Activated T-cell treated with anti-CD3 and anti-CD28 coated beads, Interleukin-2, amount 50 U/mL, for 24 hours (primary cell): Measurements from ENCODE around the gene PRLH.

Source experiments
- DNase-seq: peaks from one replicate; pipeline ENCODE4 v3.0.0-alpha.2; 2020
- H3K27ac Mint-ChIP-seq: 2 replicates; pipeline ENCODE4 v1.8.0; 2020; ENCODE audit warnings: mild to moderate bottlenecking, mixed read lengths
- H3K27me3 Mint-ChIP-seq: 2 replicates; pipeline ENCODE4 v1.8.0; 2020; ENCODE audit warnings: mixed read lengths
- H3K36me3 Mint-ChIP-seq: 2 replicates; pipeline ENCODE4 v1.8.0; 2020; ENCODE audit warnings: low read depth, mixed read lengths
- H3K4me1 Mint-ChIP-seq: 2 replicates; pipeline ENCODE4 v1.8.0; 2020; ENCODE audit warnings: low read depth, mixed read lengths
- H3K4me3 Mint-ChIP-seq: 2 replicates; pipeline ENCODE4 v1.8.0; 2020; ENCODE audit warnings: mild to moderate bottlenecking, moderate library complexity, mixed read lengths
- H3K9me3 Mint-ChIP-seq: 2 replicates; pipeline ENCODE4 v1.8.0; 2020; ENCODE audit warnings: mixed read lengths

The PRLH gene

DNA sequence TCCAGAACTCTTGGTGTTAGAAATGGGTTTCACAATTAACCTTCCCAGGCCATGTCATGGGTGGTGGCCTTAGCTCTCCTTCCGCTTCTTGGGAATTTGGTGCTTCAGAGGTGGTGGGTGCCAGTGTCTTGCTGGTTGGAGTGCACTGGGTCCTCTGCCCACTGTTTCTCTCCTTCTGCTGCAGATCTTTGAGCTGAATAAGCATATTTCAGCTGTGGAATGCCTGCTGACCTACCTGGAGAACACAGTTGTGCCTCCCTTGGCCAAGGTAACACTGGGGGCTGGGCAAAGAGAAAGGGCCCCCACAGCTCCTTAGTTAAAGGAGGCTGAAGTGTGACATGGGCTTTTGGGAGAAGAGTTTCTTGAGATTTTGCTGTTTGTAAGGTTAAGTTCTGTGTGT, 32.0 kb upstream of the PRLH start:
- Mint-ChIP-seq H3K9me3 (no peaks in the 10 kb centered on the region), H3K36me3 (no peaks in the 10 kb centered on the region), H3K27ac (no peak overlapping the region), H3K27me3 (no peaks in the 10 kb centered on the region), H3K4me3 (no peak overlapping the region), H3K4me1 (no peaks in the 10 kb centered on the region)
- DNase-seq, result no peak

GRCh38 chr2:237535385-237536082, 30.8 kb upstream of the PRLH start:
- H3K27me3 Mint-ChIP-seq, result no peaks in the 10 kb centered on the region

GRCh38 chr2:237536083-237536415, 30.3 kb upstream of the PRLH start:
- H3K4me1 Mint-ChIP-seq, result no peaks in the 10 kb centered on the region
- H3K27me3 Mint-ChIP-seq, result no peaks in the 10 kb centered on the region
- H3K4me3 Mint-ChIP-seq, result no peak overlapping the region
- no peak for DNase-seq
- no peaks in the 10 kb centered on the region for H3K9me3 Mint-ChIP-seq
- H3K27ac Mint-ChIP-seq, result no peak overlapping the region
- no peaks in the 10 kb centered on the region for H3K36me3 Mint-ChIP-seq

More at GRCh38 chr2:237535385-237536082, 30.8 kb upstream of the PRLH start:
- Mint-ChIP-seq H3K4me1 (no peaks in the 10 kb centered on the region), H3K9me3 (no peaks in the 10 kb centered on the region), H3K4me3 (no peak overlapping the region), H3K36me3 (no peaks in the 10 kb centered on the region), H3K27ac (no peak overlapping the region)
- no peak for DNase-seq

DNA sequence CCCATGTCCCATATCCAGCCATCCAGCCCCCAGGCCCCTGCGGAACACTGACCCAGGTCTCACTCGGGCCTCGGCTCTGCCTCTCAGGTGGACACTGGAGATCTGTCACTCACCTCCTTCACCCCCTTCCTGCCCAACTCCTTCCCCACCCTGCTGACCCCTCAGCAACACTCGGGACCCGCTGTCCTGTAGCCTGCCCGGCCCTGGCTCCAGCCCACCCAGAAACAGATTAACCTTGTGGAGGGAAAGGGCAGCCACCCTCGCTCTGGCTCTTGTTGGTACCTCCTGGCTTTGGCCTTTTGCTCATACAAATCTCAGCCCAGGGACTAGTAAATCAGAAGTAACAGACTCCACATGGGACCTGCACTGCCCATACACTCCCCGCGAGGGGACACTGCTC, 29.8 kb upstream of the PRLH start:
- Mint-ChIP-seq H3K27me3 (no peaks in the 10 kb centered on the region), H3K4me1 (no peaks in the 10 kb centered on the region), H3K36me3 (no peaks in the 10 kb centered on the region), H3K9me3 (no peaks in the 10 kb centered on the region), H3K27ac (no peak overlapping the region), H3K4me3 (no peak overlapping the region)
- DNase-seq, result no peak

- no peak overlapping the region for H3K27ac Mint-ChIP-seq
- DNase-seq, result no peak
- H3K27me3 Mint-ChIP-seq, result no peaks in the 10 kb centered on the region
- no peaks in the 10 kb centered on the region for H3K4me1 Mint-ChIP-seq
- no peaks in the 10 kb centered on the region for H3K9me3 Mint-ChIP-seq
- H3K36me3 Mint-ChIP-seq, result no peaks in the 10 kb centered on the region
- H3K4me3 Mint-ChIP-seq, result no peak overlapping the region
These were observed 28.2 kb upstream of the PRLH start for GRCh38 chr2:237538001-237538720.

- Mint-ChIP-seq H3K4me1 (no peaks in the 10 kb centered on the region), H3K4me3 (no peak overlapping the region), H3K27me3 (no peaks in the 10 kb centered on the region), H3K9me3 (no peaks in the 10 kb centered on the region), H3K36me3 (no peaks in the 10 kb centered on the region), H3K27ac (no peak overlapping the region)
- DNase-seq, result no peak
These were observed 27.5 kb upstream of the PRLH start for GRCh38 chr2:237538901-237539300.

GRCh38 chr2:237539681-237540080, 26.7 kb upstream of the PRLH start:
- no peak overlapping the region for H3K4me3 Mint-ChIP-seq

DNA sequence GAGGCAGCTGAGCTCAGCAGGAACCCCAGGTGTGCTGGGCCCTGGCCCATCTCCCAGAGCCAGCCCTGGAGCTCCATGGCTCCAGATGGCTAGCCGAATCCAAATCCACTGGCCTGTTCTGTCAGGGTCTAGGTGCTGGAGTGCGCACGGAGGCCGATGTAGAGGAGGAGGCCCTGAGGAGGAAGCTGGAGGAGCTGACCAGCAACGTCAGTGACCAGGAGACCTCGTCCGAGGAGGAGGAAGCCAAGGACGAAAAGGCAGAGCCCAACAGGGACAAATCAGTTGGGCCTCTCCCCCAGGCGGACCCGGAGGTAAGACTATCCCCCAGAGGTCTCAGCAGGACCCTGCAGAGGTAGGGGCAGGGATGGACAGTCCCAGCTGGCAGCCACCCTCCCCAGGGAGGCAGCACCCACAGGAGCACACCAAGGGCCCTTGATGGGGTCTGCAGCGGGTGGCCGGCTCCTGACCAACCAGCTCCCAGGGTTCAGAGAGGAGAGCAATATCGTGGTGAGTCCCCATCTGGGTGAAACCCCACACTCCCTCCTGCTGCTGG, 26.1 kb upstream of the PRLH start:
- Mint-ChIP-seq H3K27ac (no peak overlapping the region), H3K4me3 (no peak overlapping the region), H3K9me3 (no peaks in the 10 kb centered on the region), H3K4me1 (no peaks in the 10 kb centered on the region), H3K36me3 (no peaks in the 10 kb centered on the region), H3K27me3 (no peaks in the 10 kb centered on the region)
- DNase-seq, result no peak

More at GRCh38 chr2:237539681-237540080, 26.7 kb upstream of the PRLH start:
- H3K36me3 Mint-ChIP-seq, result no peaks in the 10 kb centered on the region
- DNase-seq, result no peak
- no peaks in the 10 kb centered on the region for H3K27me3 Mint-ChIP-seq
- H3K27ac Mint-ChIP-seq, result no peak overlapping the region
- no peaks in the 10 kb centered on the region for H3K4me1 Mint-ChIP-seq
- no peaks in the 10 kb centered on the region for H3K9me3 Mint-ChIP-seq

- H3K27me3 Mint-ChIP-seq, result no peaks in the 10 kb centered on the region
These were observed 25.6 kb upstream of the PRLH start for GRCh38 chr2:237540823-237541222.

GRCh38 chr2:237541243-237541642, 25.1 kb upstream of the PRLH start:
- no peaks in the 10 kb centered on the region for H3K27me3 Mint-ChIP-seq
- no peak overlapping the region for H3K27ac Mint-ChIP-seq
- no peaks in the 10 kb centered on the region for H3K4me1 Mint-ChIP-seq
- H3K4me3 Mint-ChIP-seq, result no peak overlapping the region
- H3K9me3 Mint-ChIP-seq, result no peaks in the 10 kb centered on the region
- DNase-seq, result no peak
- no peaks in the 10 kb centered on the region for H3K36me3 Mint-ChIP-seq

More at GRCh38 chr2:237540823-237541222, 25.6 kb upstream of the PRLH start:
- H3K4me3 Mint-ChIP-seq, result no peak overlapping the region
- no peaks in the 10 kb centered on the region for H3K36me3 Mint-ChIP-seq
- no peak for DNase-seq
- no peaks in the 10 kb centered on the region for H3K9me3 Mint-ChIP-seq
- no peaks in the 10 kb centered on the region for H3K4me1 Mint-ChIP-seq
- no peak overlapping the region for H3K27ac Mint-ChIP-seq

GRCh38 chr2:237542001-237542704, 24.2 kb upstream of the PRLH start:
- no peak overlapping the region for H3K4me3 Mint-ChIP-seq
- no peak overlapping the region for H3K27ac Mint-ChIP-seq
- H3K27me3 Mint-ChIP-seq, result no peaks in the 10 kb centered on the region
- no peaks in the 10 kb centered on the region for H3K9me3 Mint-ChIP-seq
- no peaks in the 10 kb centered on the region for H3K36me3 Mint-ChIP-seq
- DNase-seq, result no peak
- H3K4me1 Mint-ChIP-seq, result no peaks in the 10 kb centered on the region

- Mint-ChIP-seq H3K27me3 (peaks cover 5% of the 10 kb centered on the region), H3K9me3 (no peaks in the 10 kb centered on the region), H3K4me1 (no peaks in the 10 kb centered on the region), H3K27ac (no peak overlapping the region), H3K4me3 (no peak overlapping the region), H3K36me3 (no peaks in the 10 kb centered on the region)
- DNase-seq, result no peak
These were observed 20.1 kb upstream of the PRLH start for GRCh38 chr2:237546040-237546875.

- H3K27me3 Mint-ChIP-seq, result peaks cover 5% of the 10 kb centered on the region
- no peak for DNase-seq
- no peaks in the 10 kb centered on the region for H3K9me3 Mint-ChIP-seq
- H3K4me1 Mint-ChIP-seq, result no peaks in the 10 kb centered on the region
- H3K4me3 Mint-ChIP-seq, result no peak overlapping the region
- no peak overlapping the region for H3K27ac Mint-ChIP-seq
- no peaks in the 10 kb centered on the region for H3K36me3 Mint-ChIP-seq
These were observed 19.4 kb upstream of the PRLH start for GRCh38 chr2:237546876-237547395.

GRCh38 chr2:237547841-237548416, 18.4 kb upstream of the PRLH start:
- H3K36me3 Mint-ChIP-seq, result no peaks in the 10 kb centered on the region
- peaks cover 5% of the 10 kb centered on the region for H3K27me3 Mint-ChIP-seq
- no peak overlapping the region for H3K4me3 Mint-ChIP-seq
- H3K27ac Mint-ChIP-seq, result no peak overlapping the region
- H3K9me3 Mint-ChIP-seq, result no peaks in the 10 kb centered on the region
- no peaks in the 10 kb centered on the region for H3K4me1 Mint-ChIP-seq
- DNase-seq, result no peak
